Smooth muscle cell (in vitro differentiated cells): ENCODE measurements around the gene POFUT1. TPM values are rescaled to one million over a fixed set of nuclear protein-coding genes. Genes with fewer than 3 reads are reported as not detected.

ENCODE experiments used
- DNase-seq: peaks from one replicate; lab custom pipeline; 2025; ENCODE audit not compliant: unreplicated experiment; lab: John Stamatoyannopoulos, UW
- H2AFZ ChIP-seq: fragments of 200-600 bp; sonication (generic); 2 replicates; pipeline ENCODE4 v1.6.0; 2016; ENCODE audit warnings: antibody characterized with exemption, low read depth, mild to moderate bottlenecking
- H3F3A ChIP-seq: fragments of 200-600 bp; sonication (generic); 2 replicates; pipeline ENCODE4 v1.6.0; 2017; ENCODE audit warnings: antibody characterized with exemption, low read depth
- H3K27ac ChIP-seq: fragments of 200-600 bp; sonication (generic); 2 replicates; pipeline ENCODE4 v1.5.1; 2016; ENCODE audit warnings: low read depth, mild to moderate bottlenecking
- H3K27me3 ChIP-seq: fragments of 200-600 bp; sonication (generic); 2 replicates; pipeline ENCODE4 v1.6.1; 2016; ENCODE audit warnings: low read depth, mild to moderate bottlenecking
- H3K36me3 ChIP-seq: fragments of 200-600 bp; sonication (generic); 2 replicates; pipeline ENCODE4 v1.5.1; 2016; ENCODE audit warnings: low read depth
- H3K4me1 ChIP-seq: fragments of 200-600 bp; sonication (generic); 2 replicates; pipeline ENCODE4 v1.5.1; 2016; ENCODE audit warnings: low read depth
- H3K4me2 ChIP-seq: fragments of 200-600 bp; sonication (generic); 2 replicates; pipeline ENCODE4 v1.6.0; 2016; ENCODE audit warnings: mild to moderate bottlenecking
- H3K4me3 ChIP-seq: fragments of 200-600 bp; sonication (generic); 2 replicates; pipeline ENCODE4 v1.5.1; 2016; ENCODE audit warnings: mild to moderate bottlenecking
- H3K79me2 ChIP-seq: fragments of 200-600 bp; sonication (generic); 2 replicates; pipeline ENCODE4 v1.6.0; 2016; ENCODE audit warnings: low read depth, mild to moderate bottlenecking
- H3K9ac ChIP-seq: fragments of 200-600 bp; sonication (generic); 2 replicates; pipeline ENCODE4 v1.6.0; 2016; ENCODE audit warnings: low read depth
- H3K9me3 ChIP-seq: fragments of 200-600 bp; sonication (generic); replicated peaks from 2 replicates; pipeline ENCODE4 v1.5.1; 2016; ENCODE audit warnings: low read depth
- H4K20me1 ChIP-seq: fragments of 200-600 bp; sonication (generic); 2 replicates; pipeline ENCODE4 v1.6.0; 2016; ENCODE audit warnings: low read depth
- CTCF ChIP-seq: fragments of 200-600 bp; sonication (generic); IDR thresholded peaks from 2 replicates; pipeline ENCODE4 v1.5.1; 2017; ENCODE audit warnings: borderline replicate concordance, mild to moderate bottlenecking, antibody characterized with exemption; ENCODE audit not compliant: insufficient read depth, poor library complexity, severe bottlenecking
- WGBS: methylation state at CpG from one replicate; pipeline ENCODE4 v1.1.7; 2016; ENCODE audit warnings: low lambda C conversion rate; 5-methylcytosine and 5-hydroxymethylcytosine counted together
- polyA plus RNA-seq: library from polyadenylated mRNA; unstranded; fragments of >200 nt; fragmentation: Nextera tagmentation; extraction: Ambion mirVana; gene quantifications from 2 replicates; pipeline ENCODE4 v1.2.1, GENCODE V29; 2016
- total RNA-seq: library from RNA; depleted of rRNA; stranded (reverse); fragments of >200 nt; gene quantifications from 2 replicates; pipeline ENCODE4 v1.2.3, GENCODE V29; 2014

Gene POFUT1
- total and polyA plus RNA-seq, 2 experiments from 2014 or later = 44.3 to 45.0 TPM

- Histone ChIP-seq H3K4me3 (no peak overlapping the region), H3K9me3 (no peaks in the 10 kb centered on the region), H3K4me2 (no peak overlapping the region), H3K36me3 (no peaks in the 10 kb centered on the region), H2AFZ (no peak overlapping the region), H3F3A (no peaks in the 10 kb centered on the region), H3K9ac (no peak overlapping the region), H4K20me1 (no peaks in the 10 kb centered on the region), H3K27ac (no peak overlapping the region), H3K79me2 (no peaks in the 10 kb centered on the region), H3K27me3 (no peaks in the 10 kb centered on the region), H3K4me1 (no peaks in the 10 kb centered on the region)
- 94% methylated on average over 2 of the region's 2 CpGs for WGBS
- DNase-seq = no peak
- no peak for TF ChIP-seq CTCF
Measured at GRCh38 chr20:32181606-32182005, 26.1 kb upstream of the POFUT1 start.

GRCh38 chr20:32183947-32184635, 23.6 kb upstream of the POFUT1 start:
- H3K27me3 ChIP-seq = no peaks in the 10 kb centered on the region
- peaks cover 3% of the 10 kb centered on the region for H3F3A ChIP-seq
- no peak for DNase-seq
- H3K27ac ChIP-seq = no peak overlapping the region
- H3K4me2 ChIP-seq = no peak overlapping the region
- 98% methylated on average over 4 of the region's 4 CpGs for WGBS
- peaks cover 2% of the 10 kb centered on the region for H3K4me1 ChIP-seq
- H3K9me3 ChIP-seq = no peaks in the 10 kb centered on the region
- no peak overlapping the region for H2AFZ ChIP-seq
- H4K20me1 ChIP-seq = no peaks in the 10 kb centered on the region
- no peaks in the 10 kb centered on the region for H3K36me3 ChIP-seq
- no peak overlapping the region for H3K4me3 ChIP-seq
- no peak for TF ChIP-seq CTCF
- H3K9ac ChIP-seq = no peak overlapping the region
- H3K79me2 ChIP-seq = peaks cover 5% of the 10 kb centered on the region

GRCh38 chr20:32184961-32185603, 22.6 kb upstream of the POFUT1 start:
- DNase-seq = no peak
- H3K4me3 ChIP-seq = no peak overlapping the region
- WGBS = 93% methylated on average over 10 of the region's 10 CpGs
- H3K27ac ChIP-seq = no peak overlapping the region
- H3K9ac ChIP-seq = no peak overlapping the region
- peaks cover 11% of the 10 kb centered on the region for H3F3A ChIP-seq
- TF ChIP-seq CTCF = no peak
- no peaks in the 10 kb centered on the region for H3K36me3 ChIP-seq
- no peaks in the 10 kb centered on the region for H4K20me1 ChIP-seq
- no peak overlapping the region for H2AFZ ChIP-seq
- no peaks in the 10 kb centered on the region for H3K9me3 ChIP-seq
- peaks cover 8% of the 10 kb centered on the region for H3K4me1 ChIP-seq
- H3K4me2 ChIP-seq = no peak overlapping the region
- H3K27me3 ChIP-seq = no peaks in the 10 kb centered on the region
- H3K79me2 ChIP-seq = peaks cover 10% of the 10 kb centered on the region
